ENCODE measurements around the gene HOXB8.

- TF ChIP-seq, protein P1, sequence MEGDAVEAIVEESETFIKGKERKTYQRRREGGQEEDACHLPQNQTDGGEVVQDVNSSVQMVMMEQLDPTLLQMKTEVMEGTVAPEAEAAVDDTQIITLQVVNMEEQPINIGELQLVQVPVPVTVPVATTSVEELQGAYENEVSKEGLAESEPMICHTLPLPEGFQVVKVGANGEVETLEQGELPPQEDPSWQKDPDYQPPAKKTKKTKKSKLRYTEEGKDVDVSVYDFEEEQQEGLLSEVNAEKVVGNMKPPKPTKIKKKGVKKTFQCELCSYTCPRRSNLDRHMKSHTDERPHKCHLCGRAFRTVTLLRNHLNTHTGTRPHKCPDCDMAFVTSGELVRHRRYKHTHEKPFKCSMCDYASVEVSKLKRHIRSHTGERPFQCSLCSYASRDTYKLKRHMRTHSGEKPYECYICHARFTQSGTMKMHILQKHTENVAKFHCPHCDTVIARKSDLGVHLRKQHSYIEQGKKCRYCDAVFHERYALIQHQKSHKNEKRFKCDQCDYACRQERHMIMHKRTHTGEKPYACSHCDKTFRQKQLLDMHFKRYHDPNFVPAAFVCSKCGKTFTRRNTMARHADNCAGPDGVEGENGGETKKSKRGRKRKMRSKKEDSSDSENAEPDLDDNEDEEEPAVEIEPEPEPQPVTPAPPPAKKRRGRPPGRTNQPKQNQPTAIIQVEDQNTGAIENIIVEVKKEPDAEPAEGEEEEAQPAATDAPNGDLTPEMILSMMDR (IDR thresholded peaks at IDR 0.05): no peak
- no peak for TF ChIP-seq POLR2AphosphoS5 (IDR thresholded peaks at IDR 0.05)
- TF ChIP-seq POLR2A (IDR thresholded peaks at IDR 0.05): peak; percentile 8
Observed at GRCh38 chr17:48622857-48623256, 7.8 kb upstream of the HOXB8 start.
